ENCODE data around the gene P3H4. TPM values are rescaled to one million over a fixed set of nuclear protein-coding genes. Genes with fewer than 3 reads are reported as not detected.
A peak's percentile ranks its signal among the peaks of the same experiment; 100 is the strongest.

The P3H4 gene
- total RNA-seq, 2 donors from 2014 or later: 20.7 to 41.0 TPM

- H3K4me1 ChIP-seq (ENCODE audit: control insufficient read depth in 1 of 2, low read depth in 2 of 2): peaks cover 8 to 31% of the 10 kb centered on the region in 2 donors
- DNase-seq (ENCODE audit: low spot score): no peak
- TF ChIP-seq CTCF (IDR thresholded peaks at IDR 0.05): no peak
- H3K27ac ChIP-seq: peak overlapping the region; percentile 64 to 78
- no peaks in the 10 kb centered on the region for H3K36me3 ChIP-seq
- ATAC-seq (ENCODE audit: insufficient number of reproducible peaks, low FRiP score, low read depth): no peak
- no peaks in the 10 kb centered on the region for H3K9me3 ChIP-seq
- H3K27me3 ChIP-seq (replicated peaks; ENCODE audit: insufficient read depth): no peaks in the 10 kb centered on the region
- H3K4me3 ChIP-seq: peak overlapping the region; percentile 93
These were observed 845 bp downstream of the P3H4 start for GRCh38 chr17:41810659-41811548.

- Histone ChIP-seq H3K36me3 (no peaks in the 10 kb centered on the region), H3K4me3 (no peak overlapping the region), H3K27ac (no peak overlapping the region), H3K27me3 (replicated peaks; ENCODE audit: insufficient read depth) (no peaks in the 10 kb centered on the region), H3K9me3 (no peaks in the 10 kb centered on the region), H3K4me1 (ENCODE audit: control insufficient read depth in 1 of 2, low read depth in 2 of 2) (peaks cover 8 to 21% of the 10 kb centered on the region in 2 donors)
- ATAC-seq (ENCODE audit: insufficient number of reproducible peaks, low FRiP score, low read depth) (no peak), DNase-seq (ENCODE audit: low spot score) (no peak)
- TF ChIP-seq CTCF (IDR thresholded peaks at IDR 0.05): no peak
These were observed 4.9 kb downstream of the P3H4 start for GRCh38 chr17:41806685-41807445.

GRCh38 chr17:41803049-41804020, 8.4 kb downstream of the P3H4 start:
- no peak for TF ChIP-seq CTCF (IDR thresholded peaks at IDR 0.05)
- H3K4me1 ChIP-seq (ENCODE audit: control insufficient read depth in 1 of 2, low read depth in 2 of 2): peaks cover 4 to 13% of the 10 kb centered on the region in 2 donors
- ATAC-seq (ENCODE audit: insufficient number of reproducible peaks, low FRiP score, low read depth) (no peak), DNase-seq (ENCODE audit: low spot score) (no peak)
- H3K9me3 ChIP-seq: no peaks in the 10 kb centered on the region
- no peak overlapping the region for H3K27ac ChIP-seq
- H3K4me3 ChIP-seq: no peak overlapping the region
- H3K36me3 ChIP-seq: no peaks in the 10 kb centered on the region
- no peaks in the 10 kb centered on the region for H3K27me3 ChIP-seq (replicated peaks; ENCODE audit: insufficient read depth)

GRCh38 chr17:41801374-41802271, 10.1 kb downstream of the P3H4 start:
- H3K36me3 ChIP-seq: no peaks in the 10 kb centered on the region
- H3K4me1 ChIP-seq (ENCODE audit: control insufficient read depth in 1 of 2, low read depth in 2 of 2): peaks cover 4 to 13% of the 10 kb centered on the region in 2 donors
- H3K27me3 ChIP-seq (replicated peaks; ENCODE audit: insufficient read depth): no peaks in the 10 kb centered on the region
- DNase-seq (ENCODE audit: low spot score) (peak; percentile 51), ATAC-seq (ENCODE audit: insufficient number of reproducible peaks, low FRiP score, low read depth) (peak; percentile 44)
- TF ChIP-seq CTCF (IDR thresholded peaks at IDR 0.05): peak; percentile 98
- peak overlapping the region; percentile 33 for H3K4me3 ChIP-seq
- no peak overlapping the region for H3K27ac ChIP-seq
- no peaks in the 10 kb centered on the region for H3K9me3 ChIP-seq
